ENCODE measurements around the gene GLOD5. TPM values are rescaled to one million over a fixed set of nuclear protein-coding genes. Genes with fewer than 3 reads are reported as not detected.

The GLOD5 gene
- total RNA-seq, 4 donors from 2014 or later, result not detected

DNA sequence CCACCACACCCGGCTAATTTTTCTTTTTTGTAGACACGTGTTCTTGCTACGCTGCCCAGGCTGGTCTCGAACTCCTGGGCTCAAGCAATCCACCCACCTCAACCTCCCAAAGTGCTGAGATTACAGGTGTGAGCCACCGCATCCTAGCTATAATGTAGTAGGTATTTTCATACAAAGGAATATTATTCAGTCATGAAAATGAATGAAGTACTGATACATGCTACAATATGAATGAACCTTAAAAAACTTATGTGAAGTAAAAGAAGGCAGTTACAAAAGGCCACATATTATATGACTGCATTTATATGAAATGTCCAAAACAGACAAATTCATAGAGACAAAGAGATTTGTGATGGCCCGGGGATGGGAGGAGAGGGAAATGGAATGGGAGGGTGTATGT lies 20.2 kb downstream of the GLOD5 start:
- TF ChIP-seq, protein P1, sequence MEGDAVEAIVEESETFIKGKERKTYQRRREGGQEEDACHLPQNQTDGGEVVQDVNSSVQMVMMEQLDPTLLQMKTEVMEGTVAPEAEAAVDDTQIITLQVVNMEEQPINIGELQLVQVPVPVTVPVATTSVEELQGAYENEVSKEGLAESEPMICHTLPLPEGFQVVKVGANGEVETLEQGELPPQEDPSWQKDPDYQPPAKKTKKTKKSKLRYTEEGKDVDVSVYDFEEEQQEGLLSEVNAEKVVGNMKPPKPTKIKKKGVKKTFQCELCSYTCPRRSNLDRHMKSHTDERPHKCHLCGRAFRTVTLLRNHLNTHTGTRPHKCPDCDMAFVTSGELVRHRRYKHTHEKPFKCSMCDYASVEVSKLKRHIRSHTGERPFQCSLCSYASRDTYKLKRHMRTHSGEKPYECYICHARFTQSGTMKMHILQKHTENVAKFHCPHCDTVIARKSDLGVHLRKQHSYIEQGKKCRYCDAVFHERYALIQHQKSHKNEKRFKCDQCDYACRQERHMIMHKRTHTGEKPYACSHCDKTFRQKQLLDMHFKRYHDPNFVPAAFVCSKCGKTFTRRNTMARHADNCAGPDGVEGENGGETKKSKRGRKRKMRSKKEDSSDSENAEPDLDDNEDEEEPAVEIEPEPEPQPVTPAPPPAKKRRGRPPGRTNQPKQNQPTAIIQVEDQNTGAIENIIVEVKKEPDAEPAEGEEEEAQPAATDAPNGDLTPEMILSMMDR (IDR thresholded peaks at IDR 0.05; ENCODE audit: low read depth), result no peak

DNA sequence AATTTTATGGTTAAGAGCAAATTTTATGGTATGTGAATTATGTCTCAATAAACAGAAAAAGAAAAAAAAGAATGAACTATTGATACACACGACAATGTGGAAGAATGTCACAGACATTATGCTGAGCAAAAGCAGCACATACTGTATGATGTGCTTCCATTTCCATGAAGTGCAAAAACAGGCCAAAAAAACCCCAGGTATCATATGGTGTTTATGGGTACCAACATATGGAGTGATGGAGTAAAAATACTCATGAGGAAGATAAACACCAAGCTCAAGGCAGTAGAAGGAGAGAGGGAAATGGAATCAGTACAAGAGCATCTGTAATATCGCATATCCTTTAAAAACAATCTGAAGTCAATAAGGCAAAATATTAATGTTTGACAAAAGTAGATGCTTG lies 20.7 kb downstream of the GLOD5 start:
- TF ChIP-seq, protein P1 (IDR thresholded peaks at IDR 0.05; ENCODE audit: low read depth), result no peak

DNA sequence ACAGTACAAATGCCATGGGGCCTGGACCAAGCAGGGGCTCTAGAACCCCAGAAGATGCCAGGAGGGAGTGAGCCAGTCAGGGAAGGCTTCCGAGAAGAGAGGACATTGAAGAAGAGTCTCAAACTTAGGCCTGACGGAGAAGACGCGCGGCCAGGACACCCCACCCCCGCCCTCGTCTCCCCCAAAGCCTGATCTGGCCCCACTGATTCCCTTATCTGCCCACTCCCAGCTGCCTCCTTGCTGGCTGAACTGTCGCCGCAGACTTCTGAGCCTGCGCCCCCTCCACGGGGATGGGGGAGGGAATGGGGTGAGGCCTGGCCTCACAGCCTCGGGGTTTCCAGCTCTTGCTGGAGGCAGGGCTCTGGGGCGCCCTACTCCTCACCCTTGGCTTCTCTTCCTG lies 21.2 kb downstream of the GLOD5 start:
- TF ChIP-seq, protein P1 (IDR thresholded peaks at IDR 0.05; ENCODE audit: low read depth), result no peak

DNA sequence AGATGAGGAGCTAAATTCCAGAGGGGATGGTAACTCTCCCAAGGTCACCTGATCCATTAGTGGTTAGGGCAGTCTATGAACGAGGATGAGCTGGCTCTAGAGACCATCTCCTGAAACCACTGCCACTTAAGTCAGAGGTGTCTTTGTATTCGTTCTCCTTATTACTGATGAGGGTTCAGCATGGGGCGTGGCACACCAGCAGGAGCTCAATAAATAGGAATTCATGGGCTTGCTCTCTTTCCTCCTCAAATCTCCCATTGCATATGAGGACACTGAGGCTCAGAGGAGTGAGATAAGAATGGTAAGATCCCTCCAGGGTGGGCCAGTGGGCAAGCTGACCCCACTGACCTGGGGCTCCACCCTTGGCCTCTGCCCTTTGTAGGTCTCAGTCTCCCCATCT lies 23.2 kb downstream of the GLOD5 start:
- TF ChIP-seq, protein P1 (IDR thresholded peaks at IDR 0.05; ENCODE audit: low read depth), result no peak

DNA sequence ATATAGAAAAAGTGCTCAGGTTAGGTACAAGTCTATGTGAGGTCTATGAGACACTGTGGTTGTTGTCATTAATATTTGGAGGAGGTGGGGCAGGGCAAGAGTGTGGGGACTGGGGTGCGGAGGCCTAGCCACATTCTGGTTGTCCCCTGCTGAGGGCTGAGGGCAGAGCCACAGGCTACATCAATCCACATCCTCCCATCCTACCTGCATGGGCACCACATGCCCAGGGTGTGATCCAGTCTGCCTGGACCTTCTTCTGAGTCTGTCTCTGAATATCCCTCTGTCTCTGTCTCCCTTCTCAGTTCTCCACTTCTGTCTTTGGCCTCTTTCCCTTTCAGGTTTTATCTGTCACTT lies 23.6 kb downstream of the GLOD5 start:
- TF ChIP-seq, protein P1 (IDR thresholded peaks at IDR 0.05; ENCODE audit: low read depth), result no peak

DNA sequence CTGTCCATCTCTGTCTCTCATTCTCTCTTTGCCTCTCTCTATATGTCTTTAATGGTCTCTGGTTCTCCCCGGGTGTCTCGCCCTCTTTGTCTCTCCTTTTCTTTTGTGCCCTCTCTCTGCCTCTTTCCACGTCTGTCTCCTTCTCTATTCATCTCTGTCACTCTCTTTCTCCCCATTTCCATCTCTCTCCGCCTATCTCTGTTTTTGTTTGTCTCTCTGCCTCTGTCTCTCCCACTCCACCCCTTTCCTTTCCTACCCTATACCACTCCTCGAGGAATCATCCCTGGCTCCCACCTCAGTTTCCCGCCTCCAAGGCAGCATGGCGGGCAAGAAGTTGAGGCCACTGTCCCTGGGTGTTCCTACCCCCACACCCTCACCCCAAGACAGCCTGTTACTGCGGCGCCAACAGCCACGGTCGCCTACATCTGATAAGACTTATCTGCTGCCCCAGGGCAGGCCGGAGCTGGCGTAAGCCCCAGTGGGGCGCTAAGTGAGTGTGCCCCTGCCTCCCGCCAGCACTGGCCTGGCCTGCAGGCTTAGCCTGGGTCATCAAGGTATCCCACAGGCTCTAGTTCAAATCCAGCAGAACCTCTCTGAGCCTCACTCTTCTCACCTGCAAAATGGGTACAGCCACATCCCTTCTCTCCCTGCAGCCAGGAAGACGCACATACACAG lies 24.1 kb downstream of the GLOD5 start:
- TF ChIP-seq, protein P1 (IDR thresholded peaks at IDR 0.05; ENCODE audit: low read depth), result no peak

DNA sequence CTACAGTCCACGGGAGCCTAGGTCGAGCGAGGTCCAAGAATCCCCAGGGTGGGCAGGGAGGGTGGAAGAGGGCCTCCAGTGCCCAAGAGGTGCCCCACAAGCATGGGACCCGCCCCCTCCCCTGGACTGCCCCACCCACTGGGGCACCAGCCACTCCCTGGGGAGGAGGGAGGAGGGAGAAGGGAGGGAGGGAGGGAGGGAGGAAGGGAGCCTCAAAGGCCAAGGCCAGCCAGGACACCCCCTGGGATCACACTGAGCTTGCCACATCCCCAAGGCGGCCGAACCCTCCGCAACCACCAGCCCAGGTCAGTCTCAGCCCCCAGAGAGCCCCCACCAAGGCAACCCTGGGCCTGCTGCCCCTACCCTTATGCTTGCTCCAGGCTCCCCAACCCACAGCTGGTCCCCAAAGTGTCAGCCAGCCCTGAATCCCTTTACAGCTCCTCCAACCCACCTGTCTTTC lies 24.8 kb downstream of the GLOD5 start, which contains the start of gene GATA1:
Gene GATA1 (plus strand): TSS at position 250 of the 460 bp plus-strand sequence. CDS start 4,520 bp downstream, outside the sequence.
- TF ChIP-seq, protein P1 (IDR thresholded peaks at IDR 0.05; ENCODE audit: low read depth), result no peak
